Measurements from ENCODE around the gene CCNG1.
"Not testable (repeated sequence)": the region's sequence is repeated elsewhere in the genome, so short reads cannot be mapped to it uniquely, and the experiment has no call there.

CCNG1 gene

DNA sequence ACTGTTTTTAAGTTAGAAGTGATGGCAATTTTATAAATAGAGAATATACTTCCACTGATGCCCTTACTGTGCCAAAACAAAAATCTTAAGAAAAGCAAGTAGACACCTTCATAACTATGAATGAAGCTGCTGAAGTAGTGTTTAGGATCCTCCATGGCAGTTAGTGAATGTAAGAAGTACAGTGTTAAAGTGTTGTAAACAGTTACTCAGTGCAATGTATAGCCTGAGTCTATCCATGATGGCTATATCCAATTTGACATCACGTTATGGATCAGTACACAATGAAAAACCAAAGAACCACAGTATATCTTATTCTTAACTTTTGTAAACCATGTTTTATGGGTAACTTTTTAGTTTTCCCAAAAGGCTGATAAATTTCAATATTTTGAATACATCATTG lies 7.1 kb downstream of the CCNG1 start:
- DNase-seq: no peak

- DNase-seq: no peak
These were observed 8.0 kb downstream of the CCNG1 start for GRCh38 chr5:163445345-163445744.

- DNase-seq: no peak
These were observed 9.8 kb downstream of the CCNG1 start for GRCh38 chr5:163447191-163447590.

- no peak for DNase-seq
These were observed 10.5 kb downstream of the CCNG1 start for GRCh38 chr5:163447875-163448274.

GRCh38 chr5:163448491-163448890 lies 11.1 kb downstream of the CCNG1 start:
- no peak for DNase-seq

GRCh38 chr5:163451489-163451888 lies 14.1 kb downstream of the CCNG1 start:
- DNase-seq: no peak

DNA sequence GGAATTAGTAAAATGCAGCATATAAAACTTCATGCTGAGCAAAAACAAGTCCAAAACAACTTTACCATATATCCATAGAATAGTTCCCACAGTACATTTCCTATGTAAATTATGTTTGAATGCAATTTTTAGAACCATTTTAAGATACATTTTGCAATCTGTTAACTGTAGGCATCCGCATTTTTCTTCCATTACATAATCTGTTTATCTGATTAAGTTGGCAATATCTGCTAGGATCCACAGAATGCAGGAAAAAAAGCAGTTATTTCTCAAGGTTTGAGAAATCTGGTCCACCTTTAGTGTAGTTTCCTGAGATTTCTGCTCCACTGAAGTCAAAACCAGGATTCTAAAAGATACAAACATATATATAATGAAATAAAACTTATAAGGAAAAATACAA lies 16.3 kb downstream of the CCNG1 start:
- DNase-seq: no peak

GRCh38 chr5:163455406-163455805 lies 18.0 kb downstream of the CCNG1 start:
- not testable (repeated sequence) for DNase-seq

GRCh38 chr5:163456029-163456589 lies 18.7 kb downstream of the CCNG1 start:
- no peak for DNase-seq

DNA sequence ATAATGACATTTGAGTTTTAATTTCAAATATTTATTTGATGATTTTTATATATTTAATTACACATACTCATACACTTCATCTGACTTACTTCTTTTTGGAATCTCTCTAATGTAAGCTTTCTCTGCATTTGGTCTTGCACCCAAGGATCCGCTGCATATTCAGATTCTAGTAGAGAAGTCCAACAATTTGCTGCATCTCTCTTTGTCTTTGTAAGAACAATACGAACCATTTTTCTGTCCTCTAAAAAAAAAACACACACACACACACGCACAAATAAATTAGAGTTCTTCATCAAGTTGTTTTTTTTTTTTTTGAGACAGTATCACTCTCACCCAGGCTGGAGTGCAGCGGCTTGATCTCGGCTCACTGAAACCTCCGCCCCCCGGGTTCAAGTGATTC lies 19.4 kb downstream of the CCNG1 start:
- no peak for DNase-seq

DNA sequence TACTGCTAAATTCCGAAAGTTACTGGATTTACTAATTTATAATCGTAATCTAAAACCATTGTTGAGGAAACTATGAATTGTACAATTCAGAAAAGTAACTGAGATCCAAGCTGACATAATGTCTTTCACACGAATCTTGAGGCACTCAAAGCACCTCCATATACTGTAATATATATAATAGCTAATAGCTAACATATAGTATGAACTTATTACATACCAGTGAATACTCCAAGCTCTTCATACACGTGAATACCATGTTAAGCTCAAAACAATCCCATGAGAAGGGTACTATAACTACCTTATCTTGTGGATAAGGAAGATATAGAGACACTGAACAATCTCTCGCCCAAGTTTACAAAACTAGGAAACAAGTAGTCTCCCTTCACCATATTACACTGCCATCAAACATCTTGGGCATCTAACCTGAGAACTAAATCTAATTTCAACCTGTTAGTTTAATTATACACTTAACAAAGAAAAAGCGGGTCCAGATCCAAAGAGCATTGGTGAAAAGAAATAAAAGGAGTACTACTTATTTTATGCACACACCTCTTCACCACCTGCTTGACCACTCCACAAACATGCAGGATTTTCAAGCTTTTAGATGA lies 21.5 kb downstream of the CCNG1 start:
- no peak for DNase-seq

GRCh38 chr5:163459462-163459818 lies 22.0 kb downstream of the CCNG1 start:
- no peak for DNase-seq

DNA sequence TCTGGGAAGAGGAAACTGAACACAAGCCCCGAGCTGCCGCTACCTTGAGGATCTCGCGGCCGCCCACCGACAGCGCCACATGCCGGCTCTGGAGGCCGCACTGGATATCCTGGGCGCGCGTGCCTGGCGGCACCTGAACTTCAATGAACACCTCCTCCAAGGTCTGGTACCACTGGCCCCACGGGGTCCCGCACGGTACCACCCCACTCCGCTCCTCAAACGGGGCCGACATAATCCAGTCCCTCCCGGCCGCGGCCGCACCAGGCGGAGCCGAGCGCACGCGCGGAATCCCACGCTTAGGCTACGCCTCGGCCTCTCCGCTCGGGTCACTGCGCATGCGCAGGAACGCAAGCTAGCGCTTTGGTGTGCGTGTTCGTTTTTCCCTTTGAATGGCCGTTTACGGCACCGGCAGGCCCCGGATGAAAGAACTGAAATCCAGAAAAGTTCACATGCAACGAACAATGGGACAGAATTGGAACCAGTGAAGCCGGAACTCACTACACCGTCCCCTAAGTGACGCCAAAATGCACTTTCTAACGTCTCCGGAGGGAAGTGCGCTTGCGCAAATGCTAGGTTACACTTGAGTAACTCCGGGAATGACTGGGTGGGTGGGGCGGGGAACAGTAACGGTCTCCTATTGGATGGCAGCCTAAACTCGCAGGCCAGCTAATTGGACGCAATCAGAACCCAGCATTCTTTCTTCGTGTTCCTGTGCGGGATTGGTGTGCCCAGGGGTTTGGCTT lies 22.6 kb downstream of the CCNG1 start, which contains the start of gene NUDCD2:
NUDCD2 (minus strand) TSS at position 284 of the 743 bp plus-strand sequence; CDS start at position 232, 52 bp downstream.
- DNase-seq: peak; percentile 79

DNA sequence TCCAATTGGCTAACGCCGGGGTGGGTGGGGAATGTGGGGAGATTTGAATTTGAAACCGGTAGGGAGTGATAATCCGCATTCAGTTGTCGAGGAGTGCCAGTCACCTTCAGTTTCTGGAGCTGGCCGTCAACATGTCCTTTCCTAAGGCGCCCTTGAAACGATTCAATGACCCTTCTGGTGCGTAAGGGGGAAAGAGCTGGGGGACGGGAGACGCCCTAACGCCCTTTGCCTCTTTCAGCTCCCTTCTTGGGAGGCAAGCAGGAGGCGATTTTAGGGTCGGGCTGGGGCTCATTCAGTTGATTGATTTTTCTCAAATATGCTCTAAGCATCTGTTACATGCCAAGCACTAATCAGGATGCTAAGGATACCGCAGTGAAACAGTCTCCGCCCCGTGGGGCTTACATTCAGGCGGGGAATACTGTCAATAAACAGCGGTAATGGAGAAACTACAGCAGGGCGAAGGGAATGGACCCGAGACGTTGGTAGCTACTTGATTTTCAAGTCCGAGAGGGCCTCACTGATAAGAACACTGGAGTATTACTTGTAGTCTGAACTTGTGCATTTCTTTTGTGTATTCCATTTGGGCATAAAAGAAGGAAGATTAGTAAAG lies 23.3 kb downstream of the CCNG1 start, which contains the start of gene HMMR:
HMMR (plus strand) TSS at position 71 of the 610 bp plus-strand sequence; CDS start at position 132, 61 bp downstream.
- DNase-seq: no peak

GRCh38 chr5:163463063-163463435 lies 25.7 kb downstream of the CCNG1 start:
- DNase-seq: no peak

DNA sequence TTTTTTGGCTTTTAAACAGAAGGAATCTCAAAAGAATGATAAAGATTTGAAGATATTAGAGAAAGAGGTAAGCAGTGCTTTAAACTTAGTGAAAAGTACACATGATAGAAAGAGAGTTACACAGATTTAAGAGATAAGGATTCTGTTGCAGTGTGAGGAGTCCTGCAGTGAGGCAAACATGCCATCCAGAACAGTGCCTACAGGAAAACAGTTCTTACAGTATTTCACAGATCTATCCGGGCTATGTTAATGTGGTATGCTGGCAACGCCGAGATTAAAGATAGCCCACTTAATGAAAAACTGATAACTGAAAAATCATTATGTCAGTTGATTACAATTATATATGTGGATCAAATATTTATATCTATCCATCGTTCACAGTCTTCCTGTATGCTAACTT lies 30.3 kb downstream of the CCNG1 start:
- DNase-seq: no peak

DNA sequence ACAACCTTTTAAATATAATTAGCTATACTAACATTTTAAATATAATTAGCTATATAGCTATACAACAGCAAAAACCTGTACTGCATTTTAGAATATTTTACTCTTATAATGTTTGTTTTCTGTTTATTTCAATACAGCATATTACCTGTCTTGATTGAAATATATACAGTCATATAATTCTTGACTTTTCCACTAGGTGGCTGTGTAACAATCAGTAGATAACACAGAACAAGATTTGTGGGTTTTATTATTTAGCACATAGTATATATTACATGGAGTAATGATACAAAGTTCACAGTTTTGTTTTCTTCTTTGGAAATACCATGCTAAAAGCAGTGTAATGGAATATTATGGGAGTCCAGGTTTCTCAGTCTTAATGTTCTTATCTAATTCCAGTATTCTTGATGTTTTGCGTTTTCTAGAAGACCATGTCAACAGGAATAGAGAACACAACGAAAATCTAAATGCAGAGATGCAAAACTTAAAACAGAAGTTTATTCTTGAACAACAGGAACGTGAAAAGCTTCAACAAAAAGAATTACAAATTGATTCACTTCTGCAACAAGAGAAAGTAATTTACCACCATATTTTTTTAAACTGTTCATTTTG lies 36.3 kb downstream of the CCNG1 start:
- no peak for DNase-seq

- DNase-seq: no peak
These were observed 38.0 kb downstream of the CCNG1 start for GRCh38 chr5:163475411-163475810.

- no peak for DNase-seq
These were observed 41.0 kb downstream of the CCNG1 start for GRCh38 chr5:163478126-163478981.

DNA sequence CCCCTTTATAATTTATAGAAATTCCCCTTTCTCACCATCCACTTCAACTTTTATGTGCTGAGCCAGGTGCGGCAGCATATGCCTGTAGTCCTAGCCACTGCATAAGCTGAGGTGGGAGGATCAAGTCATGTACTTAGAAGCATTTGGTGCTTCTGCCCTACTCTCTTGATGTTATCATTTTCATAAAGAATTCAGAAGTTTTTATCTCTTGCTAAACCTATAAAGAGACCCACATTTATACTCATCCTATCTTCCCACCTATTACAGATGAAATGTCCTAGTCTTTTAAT lies 41.5 kb downstream of the CCNG1 start:
- DNase-seq: no peak

DNA sequence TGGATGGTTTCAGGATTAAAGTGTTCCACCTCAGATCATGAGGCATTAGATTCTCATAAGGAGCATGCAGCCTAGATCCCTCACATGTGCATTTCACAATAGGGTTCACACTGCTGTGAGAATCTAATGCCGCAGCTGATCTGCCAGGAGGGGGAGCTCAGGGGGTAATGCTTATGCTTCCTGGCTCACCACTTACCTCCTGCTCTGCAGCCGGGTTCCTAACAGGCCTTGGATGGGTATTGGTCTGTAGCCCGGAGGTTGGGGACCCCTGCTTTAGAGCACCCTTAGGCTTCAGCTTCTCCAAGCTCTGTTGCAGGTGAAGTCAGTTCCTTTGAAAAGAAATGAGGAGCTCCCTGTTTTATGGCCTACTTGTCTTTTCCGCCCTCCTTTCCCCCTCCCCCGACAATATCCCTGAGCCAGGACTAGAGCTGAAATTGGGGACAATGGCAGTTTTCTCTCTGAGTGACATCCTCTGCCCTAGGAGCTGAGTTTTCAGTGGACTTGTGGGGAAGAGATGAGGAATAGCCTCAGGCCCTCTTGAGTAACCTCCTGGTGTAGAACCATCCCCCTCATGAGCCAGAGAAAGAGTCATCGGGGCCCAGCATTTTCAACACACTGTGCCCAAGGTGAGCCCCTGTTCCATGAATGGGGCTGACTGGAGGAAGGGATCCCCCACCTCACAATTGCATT lies 51.8 kb downstream of the CCNG1 start:
- no peak for DNase-seq

GRCh38 chr5:163489745-163490075 lies 52.3 kb downstream of the CCNG1 start:
- no peak for DNase-seq

Measured in KG1 (cell line).